ENCODE data around the gene SEMA6B. TPM values are rescaled to one million over a fixed set of nuclear protein-coding genes. Genes with fewer than 3 reads are reported as not detected.

SEMA6B gene
- total and polyA plus RNA-seq, 2 donors (not counting 3 experiments of a cell fraction or from before 2014, with no cell fraction given), result 97.8 to 176 TPM

GRCh38 chr19:4513248-4513647 lies 46.2 kb downstream of the SEMA6B start:
- POLR2A ChIA-PET, result no interaction called here

More at GRCh38 chr19:4513248-4513647, 46.2 kb downstream of the SEMA6B start:
- H3K27me3 ChIP-seq (ENCODE audit: control insufficient read depth in 2 of 2, insufficient read depth in 2 of 2, low read length in 2 of 2), result no peaks in the 10 kb centered on the region
- H3K9me3 ChIP-seq (replicated peaks; ENCODE audit: control insufficient read depth, insufficient read depth, low read length), result no peaks in the 10 kb centered on the region
- FAIRE-seq, result no peak
- DNase-seq (ENCODE audit: low read depth, low spot score), result no peak
- CTCF ChIA-PET, result interaction anchor here (2.1 to 2.6 kb wide), 2 partner anchors 10 to 12 kb away, joined by 7 to 14 read pairs; no protein-coding TSS in a partner anchor
- H3K79me2 ChIP-seq (ENCODE audit: control insufficient read depth, insufficient read depth, low read length), result no peaks in the 10 kb centered on the region
- intact Hi-C loops (cut with micrococcal nuclease), result no loop called here
- BruUV-seq (replicated peaks), result no TSS peak
- dilution Hi-C loops (cut with MboI; ENCODE audit: extremely low pct_ligation_motif_present, low sequenced_read_pairs), result no loop called here
- H4K20me1 ChIP-seq (replicated peaks; ENCODE audit: control insufficient read depth, extremely low read depth, insufficient read depth, low read length), result no peaks in the 10 kb centered on the region
- H3K4me3 ChIP-seq (replicated peaks in 1 of 3; ENCODE audit: insufficient read depth in 1 of 3, low read depth in 1 of 3, low read length in 3 of 3), result no peak overlapping the region
- TF ChIP-seq EZH2 (IDR thresholded peaks at IDR 0.05; ENCODE audit: borderline replicate concordance, low read depth, low read length, severe bottlenecking) (no peak), MAX (IDR thresholded peaks at IDR 0.05; ENCODE audit: insufficient read depth, insufficient read length) (no peak), MYC (IDR thresholded peaks at IDR 0.05; ENCODE audit: low read depth, low read length) (no peak), FOS (IDR thresholded peaks at IDR 0.05; ENCODE audit: borderline replicate concordance, insufficient read depth, low read length) (no peak), POLR2AphosphoS5 (IDR thresholded peaks at IDR 0.05; ENCODE audit: insufficient read depth, low read depth, low read length) (no peak), GATA2 (IDR thresholded peaks at IDR 0.05; ENCODE audit: insufficient read depth, insufficient read length, low read depth, low read length) (no peak), CTCF (IDR thresholded peaks at IDR 0.05; ENCODE audit: extremely low read depth in 1 of 2, insufficient read depth in 1 of 2, low read depth in 1 of 2, low read length in 2 of 2) (no peak), POLR2A (IDR thresholded peaks at IDR 0.05; ENCODE audit: low read depth, low read length) (no peak), JUN (IDR thresholded peaks at IDR 0.05; ENCODE audit: borderline replicate concordance, insufficient read depth, insufficient read length, low read depth) (no peak)
- H3K4me1 ChIP-seq (ENCODE audit: control insufficient read depth, extremely low read depth, insufficient read depth, low read length), result no peaks in the 10 kb centered on the region
- no peaks in the 10 kb centered on the region for H3K36me3 ChIP-seq (ENCODE audit: control insufficient read depth in 2 of 2, extremely low read depth in 1 of 2, insufficient read depth in 2 of 2, low read length in 2 of 2)
- no peak overlapping the region for H2AFZ ChIP-seq (ENCODE audit: low read depth, low read length)
- H3K4me2 ChIP-seq (ENCODE audit: insufficient read depth, low read length), result no peak overlapping the region
- no peaks in the 10 kb centered on the region for H3K9me1 ChIP-seq (replicated peaks; ENCODE audit: control insufficient read depth, extremely low read depth, insufficient read depth, low read length)
- no peak overlapping the region for H3K27ac ChIP-seq (ENCODE audit: insufficient read depth, low read depth, low read length)
- no peak overlapping the region for H3K9ac ChIP-seq (replicated peaks; ENCODE audit: extremely low read depth, insufficient read depth, low read length)

Data from endothelial cell of umbilical vein (primary cell).